GM18526 (cell line): ENCODE data around the gene HS3ST4.

Experiments
- POLR2A ChIP-seq: IDR thresholded peaks from 3 replicates; pipeline ENCODE4 v1.6.1; 2011; ENCODE audit not compliant: insufficient read length; ENCODE audit errors: extremely low read depth

The HS3ST4 gene

DNA sequence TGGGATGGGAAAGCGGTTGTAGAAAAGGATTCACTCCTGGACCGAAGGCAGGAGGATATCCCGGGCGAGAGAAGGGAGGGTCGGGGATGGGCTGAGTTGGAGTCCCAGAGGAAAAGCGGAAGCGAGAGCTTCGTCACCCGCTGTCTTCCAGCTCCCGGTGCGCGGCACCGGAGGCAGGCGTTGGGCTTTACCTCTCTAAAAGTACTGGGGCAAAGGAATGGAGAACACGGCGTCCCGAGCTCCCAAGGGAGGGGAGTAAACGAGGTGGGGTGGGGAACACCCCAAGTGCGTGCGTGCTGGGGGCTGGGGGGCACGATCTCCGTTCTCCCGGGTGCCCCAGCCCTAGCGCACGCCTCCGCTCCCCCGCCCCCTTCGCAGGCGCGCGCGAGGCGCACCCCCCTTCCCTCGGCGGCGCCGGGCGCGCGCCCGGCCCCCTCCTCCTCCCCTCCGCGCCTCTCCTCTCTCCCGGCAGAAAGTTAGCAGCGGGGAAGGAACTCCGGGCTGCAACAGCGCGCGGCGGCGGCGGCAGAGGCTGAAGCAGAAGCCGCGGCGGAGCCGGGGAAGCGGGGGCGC, at the start of gene HS3ST4:
Gene HS3ST4 (plus strand): TSS at position 441 of the 573 bp plus-strand sequence.
- no peak for TF ChIP-seq POLR2A

DNA sequence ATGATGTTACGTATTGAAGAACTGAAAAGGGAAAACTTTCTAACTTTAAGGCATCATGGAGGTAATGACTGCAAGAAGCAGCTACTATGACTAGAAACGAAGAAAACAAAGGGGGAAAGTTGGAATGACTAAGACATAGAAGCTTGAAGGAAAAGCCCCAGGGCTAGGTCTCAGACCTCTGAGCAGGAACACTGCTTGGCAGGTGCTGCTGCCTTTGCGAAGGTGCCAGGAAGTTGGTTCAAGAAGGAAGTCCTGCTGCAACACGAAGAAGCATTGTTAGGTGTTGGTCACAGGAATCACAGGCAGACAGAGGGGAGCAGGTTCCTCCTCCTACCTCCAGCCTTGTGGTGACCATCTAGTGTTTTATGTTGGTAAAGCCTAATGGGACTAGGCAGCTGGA, 48.1 kb upstream of the HS3ST4 start:
- no peak for TF ChIP-seq POLR2A

DNA sequence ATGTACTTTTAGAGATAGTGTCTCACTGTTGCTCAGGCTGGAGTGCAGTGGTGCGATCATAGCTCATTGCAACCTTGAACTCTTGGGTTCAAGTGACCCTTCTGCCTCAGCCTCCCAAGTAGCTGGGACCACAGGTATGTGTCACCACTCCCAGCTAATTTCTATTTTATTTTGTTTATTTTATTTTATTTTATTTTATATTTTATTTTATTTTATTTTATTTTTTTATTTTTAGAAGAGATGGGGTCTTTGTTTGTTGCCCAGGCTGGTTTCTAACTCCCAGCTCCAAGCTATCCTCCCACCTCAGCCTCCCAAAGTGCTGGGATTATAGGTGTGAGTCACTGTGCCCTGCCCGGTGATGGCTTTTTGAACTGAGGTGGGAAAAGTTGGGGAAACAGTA, 35.1 kb upstream of the HS3ST4 start:
- TF ChIP-seq POLR2A: no peak

DNA sequence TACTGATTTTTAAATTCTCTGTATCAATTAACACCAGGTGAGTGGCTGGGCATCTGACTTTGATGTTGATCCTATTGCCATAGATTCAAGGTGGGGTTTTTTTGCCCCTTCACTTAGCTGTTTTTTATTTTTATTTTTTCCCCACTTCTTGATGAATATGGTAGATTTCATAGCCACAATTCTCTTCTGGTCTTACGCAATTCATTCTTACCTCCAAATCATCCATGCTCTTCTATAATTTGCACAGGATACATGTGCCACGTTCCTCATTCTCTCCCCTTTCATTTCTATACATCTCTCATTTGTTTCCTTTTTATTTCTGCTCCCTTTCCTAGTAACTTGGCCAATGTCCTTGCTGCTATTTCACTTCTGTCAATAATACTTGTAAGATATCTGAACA, 14.9 kb upstream of the HS3ST4 start:
- TF ChIP-seq POLR2A: no peak

DNA sequence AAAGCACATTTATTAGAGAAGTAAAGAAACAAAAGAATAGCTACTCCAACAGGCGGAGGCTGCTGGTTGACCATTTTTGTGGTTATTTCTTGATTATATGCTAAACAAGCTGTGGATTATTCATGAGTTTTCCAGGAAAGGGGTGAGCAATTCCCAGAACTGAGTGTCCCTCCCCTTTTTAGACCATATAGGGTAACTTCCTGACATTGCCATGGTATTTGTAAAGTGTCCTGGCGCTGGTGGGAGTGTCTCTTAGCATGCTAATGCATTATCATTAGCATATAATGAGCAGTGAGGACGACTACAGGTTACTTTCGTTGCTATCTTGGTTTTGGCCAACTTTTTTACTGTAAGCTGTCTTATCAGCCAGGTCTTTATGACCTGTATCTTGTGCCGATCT, 12.2 kb upstream of the HS3ST4 start:
- TF ChIP-seq POLR2A: no peak

DNA sequence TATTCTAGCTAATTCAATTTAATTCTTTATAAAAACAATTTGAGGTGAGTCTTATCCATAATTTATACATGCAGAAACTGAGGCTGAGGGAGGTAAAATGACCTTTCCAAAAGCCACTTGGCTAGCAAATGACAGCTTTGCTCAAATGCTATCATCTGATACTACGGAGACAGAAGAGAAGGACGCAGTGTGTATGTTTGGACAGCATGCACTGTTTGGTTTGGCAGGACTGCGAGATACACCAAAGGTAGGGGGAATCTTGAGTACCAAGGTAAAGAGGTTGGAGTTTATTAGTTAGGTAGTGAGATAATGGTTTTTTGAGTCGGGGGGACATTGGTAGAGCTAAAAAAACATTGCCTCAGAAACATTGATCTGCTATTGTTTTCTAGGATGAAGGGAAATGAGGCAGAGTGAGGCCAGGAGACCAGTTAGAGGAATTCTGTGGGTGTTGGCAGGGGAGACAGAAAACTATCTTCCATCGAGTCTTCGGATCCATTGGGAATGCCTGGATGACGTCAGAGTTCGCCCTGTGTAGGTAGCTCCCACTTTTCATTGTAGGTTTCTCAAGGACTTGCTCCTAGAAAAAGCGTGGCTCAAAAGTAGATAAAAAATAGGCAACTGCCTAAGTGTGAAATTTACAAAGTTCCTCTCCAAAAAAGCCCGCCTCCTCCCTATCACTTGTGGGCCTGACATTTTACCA, 2.5 kb upstream of the HS3ST4 start:
- no peak for TF ChIP-seq POLR2A

DNA sequence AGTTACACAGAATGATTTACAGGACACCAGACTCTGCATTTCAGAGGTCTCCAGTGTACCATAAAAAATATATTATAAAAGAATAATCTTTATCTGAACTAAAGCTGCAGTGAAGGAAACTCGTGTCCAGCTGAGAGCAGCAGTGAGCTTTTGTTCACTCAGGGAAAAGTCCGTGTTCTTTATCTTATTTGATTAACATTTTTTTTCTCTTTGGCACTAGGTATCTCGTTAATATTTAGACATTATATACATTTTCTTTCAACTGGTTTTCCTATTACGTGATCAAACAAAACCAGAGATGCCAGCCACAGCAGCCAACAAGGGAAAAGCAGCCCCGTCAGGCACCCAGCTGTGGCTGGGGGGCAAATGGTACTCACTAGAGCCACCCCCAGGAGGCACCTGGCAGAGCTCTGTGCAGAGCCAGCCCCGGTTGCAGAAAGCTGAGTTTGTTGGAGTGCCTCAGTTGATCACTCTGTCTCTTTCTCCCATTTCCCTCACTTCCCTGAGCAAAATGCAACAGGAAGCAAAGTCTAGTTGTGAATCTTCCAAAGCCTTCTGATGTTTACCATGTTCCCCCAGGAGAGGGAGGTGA, 1.1 kb upstream of the HS3ST4 start:
- TF ChIP-seq POLR2A: no peak

DNA sequence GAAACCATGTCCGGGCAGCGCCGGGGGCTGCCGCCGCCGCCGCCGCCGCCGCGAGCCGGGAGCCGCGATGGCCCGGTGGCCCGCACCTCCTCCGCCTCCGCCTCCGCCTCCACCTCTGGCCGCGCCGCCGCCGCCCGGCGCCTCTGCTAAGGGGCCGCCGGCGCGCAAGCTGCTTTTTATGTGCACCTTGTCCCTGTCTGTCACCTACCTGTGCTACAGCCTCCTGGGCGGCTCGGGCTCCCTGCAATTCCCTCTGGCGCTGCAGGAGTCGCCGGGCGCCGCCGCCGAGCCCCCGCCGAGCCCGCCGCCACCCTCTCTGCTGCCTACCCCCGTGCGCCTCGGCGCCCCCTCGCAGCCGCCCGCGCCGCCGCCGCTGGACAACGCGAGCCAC, 587 bp downstream of the HS3ST4 start:
- no peak for TF ChIP-seq POLR2A

DNA sequence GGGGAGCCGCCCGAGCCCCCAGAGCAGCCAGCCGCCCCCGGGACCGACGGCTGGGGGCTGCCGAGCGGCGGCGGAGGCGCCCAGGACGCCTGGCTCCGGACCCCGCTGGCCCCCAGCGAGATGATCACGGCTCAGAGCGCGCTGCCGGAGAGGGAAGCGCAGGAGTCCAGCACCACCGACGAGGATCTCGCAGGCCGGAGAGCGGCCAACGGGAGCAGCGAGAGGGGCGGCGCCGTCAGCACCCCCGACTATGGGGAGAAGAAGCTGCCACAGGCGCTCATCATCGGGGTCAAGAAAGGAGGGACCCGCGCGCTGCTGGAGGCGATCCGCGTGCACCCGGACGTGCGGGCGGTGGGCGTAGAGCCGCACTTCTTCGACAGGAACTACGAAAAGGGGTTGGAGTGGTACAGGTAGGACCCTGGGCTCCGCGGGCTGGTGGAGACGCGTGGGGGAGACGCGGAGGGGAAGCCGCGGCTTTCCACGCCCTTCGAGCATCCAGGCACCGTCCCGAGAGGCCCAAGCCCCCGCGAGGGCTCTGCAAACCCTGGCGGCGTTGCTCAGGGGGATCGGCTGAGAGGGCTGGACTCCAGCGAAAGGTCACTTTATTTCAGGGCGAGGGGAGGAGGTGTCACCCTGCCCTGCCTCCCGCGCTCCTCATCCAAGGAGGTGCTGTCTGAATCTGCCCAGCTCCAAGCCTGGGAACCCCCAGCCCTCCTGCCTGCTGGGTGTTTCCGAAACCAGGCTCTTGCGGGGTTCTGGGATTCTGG, 1.2 kb downstream of the HS3ST4 start:
- TF ChIP-seq POLR2A: no peak

DNA sequence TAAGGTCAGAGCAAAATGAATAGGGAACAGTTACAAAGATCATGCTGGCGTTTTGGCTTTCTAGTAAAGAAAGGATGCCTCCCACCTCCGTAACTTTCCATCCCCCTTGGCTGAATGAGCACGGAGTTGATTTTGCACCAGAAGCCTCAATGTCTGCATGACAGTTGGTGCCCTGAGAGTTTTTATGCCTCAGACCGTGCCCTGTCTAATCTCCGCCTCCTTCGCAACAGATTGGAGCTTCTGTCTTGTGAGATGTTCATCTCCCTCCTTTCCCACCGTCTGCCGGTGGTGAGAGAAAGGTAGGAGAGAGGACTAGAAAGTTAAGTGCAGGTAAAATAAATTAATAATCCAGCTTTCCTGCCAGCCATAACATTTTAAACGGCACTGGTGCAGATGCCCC, 1.9 kb downstream of the HS3ST4 start:
- TF ChIP-seq POLR2A: no peak

DNA sequence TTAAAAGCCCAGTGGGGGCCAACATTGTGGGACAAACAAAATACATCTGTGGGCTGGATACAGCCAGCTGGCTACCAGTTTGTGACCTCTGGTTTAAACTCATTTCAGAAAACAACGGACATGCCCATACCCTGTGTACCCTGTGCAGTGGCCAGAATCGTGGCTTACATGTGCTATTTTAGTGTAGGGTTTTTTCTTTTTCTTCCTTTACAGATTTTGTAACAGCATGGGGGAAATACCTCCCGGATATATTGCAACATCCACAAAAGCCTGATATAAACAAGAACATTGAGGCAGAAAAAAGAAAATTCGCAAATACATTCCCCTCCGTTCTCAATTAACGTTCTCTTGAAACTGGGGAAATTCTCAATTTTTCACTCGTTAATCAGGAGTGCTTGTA, 7.3 kb downstream of the HS3ST4 start:
- TF ChIP-seq POLR2A: no peak

DNA sequence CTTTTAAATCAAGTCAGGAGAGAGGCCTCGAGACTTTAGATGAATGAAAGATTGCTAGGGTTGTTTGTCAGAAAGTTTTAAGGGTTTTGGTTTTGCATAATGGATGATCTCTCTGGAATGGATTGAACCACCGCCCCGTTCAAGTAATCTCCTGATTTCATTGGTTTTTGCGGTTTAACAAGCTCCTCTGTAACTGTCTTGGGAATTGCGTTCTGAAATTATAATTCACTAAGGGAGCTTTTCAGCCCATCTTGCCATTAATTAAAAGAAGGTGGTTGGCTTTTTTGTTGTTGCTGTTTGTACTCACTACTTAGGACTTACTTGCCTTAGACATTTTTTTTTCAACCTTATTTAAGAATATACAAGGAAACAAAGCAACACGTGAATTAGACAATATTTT, 8.8 kb downstream of the HS3ST4 start:
- no peak for TF ChIP-seq POLR2A

DNA sequence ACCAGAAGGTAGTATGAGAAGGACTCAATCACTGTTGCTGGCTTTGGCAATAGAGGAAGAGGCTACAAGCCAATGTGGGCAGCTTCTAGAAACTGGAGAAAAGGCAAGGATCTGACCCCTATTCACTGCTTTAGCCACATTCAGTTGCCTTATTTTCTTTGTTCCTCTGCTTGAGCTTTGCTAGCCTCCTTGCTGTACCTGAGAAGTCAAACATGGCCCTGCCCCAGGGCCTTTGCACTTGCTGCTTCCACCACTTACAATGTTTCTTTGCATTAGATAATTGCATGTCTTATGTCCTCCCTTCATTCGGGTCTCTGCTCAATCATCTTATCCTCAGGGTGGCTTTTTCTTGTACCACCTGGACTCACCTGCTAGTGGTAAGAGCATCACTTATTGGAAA, 15.8 kb downstream of the HS3ST4 start:
- no peak for TF ChIP-seq POLR2A

DNA sequence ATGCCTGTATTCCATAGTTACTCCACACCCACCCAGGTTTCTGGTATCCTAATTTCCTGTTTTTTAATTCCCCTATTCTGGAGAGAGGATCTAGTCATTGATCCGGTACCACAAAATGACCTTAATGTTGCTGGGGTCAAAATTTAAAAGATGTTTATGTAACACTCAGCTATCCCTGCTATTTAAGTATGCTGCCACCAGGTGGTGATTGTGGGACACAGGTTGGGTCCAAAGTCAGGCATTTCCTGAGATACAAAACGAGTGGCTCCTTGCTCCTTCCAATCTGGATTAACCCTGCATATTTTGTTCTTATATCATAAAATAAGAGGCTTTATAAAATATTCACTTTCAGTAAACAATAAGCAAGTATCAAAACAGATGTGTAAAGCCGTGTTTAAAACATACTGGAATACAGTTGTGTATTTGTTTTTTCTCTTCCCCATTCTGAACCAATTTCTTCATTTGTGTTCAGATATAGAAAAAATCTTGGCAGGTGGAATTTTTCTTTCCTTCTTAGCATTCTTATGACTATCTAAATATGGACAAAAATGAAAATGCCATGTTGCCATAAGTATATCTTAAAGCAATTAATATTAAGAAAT, 16.3 kb downstream of the HS3ST4 start:
- TF ChIP-seq POLR2A: no peak

DNA sequence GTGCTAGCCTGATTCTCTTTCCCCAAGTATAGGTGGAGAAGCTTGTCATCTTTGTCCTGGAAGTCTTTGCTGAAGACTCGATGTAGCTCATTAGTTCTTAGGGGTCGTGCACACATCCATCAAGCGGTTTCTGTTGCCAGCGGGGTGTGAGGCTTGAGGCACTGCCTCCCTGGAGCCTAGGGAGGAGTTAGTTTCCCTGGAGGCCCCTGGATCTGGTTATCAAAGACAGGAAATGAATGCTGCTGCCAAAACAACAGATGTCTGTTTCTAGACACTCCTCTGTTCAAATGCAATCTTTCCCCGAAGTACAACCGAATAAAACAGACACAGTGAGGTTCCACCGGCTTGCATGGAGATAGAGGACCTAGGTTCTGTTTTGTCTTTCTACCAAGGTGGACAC, 17.5 kb downstream of the HS3ST4 start:
- no peak for TF ChIP-seq POLR2A
